Fibroblast of skin of back (primary cell): ENCODE measurements around the gene COMP.
"Not testable (repeated sequence)": the region's sequence is repeated elsewhere in the genome, so short reads cannot be mapped to it uniquely, and the experiment has no call there.

ENCODE experiments used
- DNase-seq: peaks from one replicate; pipeline ENCODE4 v3.0.0-alpha.2; 2013

The COMP gene

GRCh38 chr19:18745012-18745735 is 45.9 kb downstream of the COMP start:
- DNase-seq: no peak

GRCh38 chr19:18743784-18744418 is 47.2 kb downstream of the COMP start:
- no peak for DNase-seq

DNA sequence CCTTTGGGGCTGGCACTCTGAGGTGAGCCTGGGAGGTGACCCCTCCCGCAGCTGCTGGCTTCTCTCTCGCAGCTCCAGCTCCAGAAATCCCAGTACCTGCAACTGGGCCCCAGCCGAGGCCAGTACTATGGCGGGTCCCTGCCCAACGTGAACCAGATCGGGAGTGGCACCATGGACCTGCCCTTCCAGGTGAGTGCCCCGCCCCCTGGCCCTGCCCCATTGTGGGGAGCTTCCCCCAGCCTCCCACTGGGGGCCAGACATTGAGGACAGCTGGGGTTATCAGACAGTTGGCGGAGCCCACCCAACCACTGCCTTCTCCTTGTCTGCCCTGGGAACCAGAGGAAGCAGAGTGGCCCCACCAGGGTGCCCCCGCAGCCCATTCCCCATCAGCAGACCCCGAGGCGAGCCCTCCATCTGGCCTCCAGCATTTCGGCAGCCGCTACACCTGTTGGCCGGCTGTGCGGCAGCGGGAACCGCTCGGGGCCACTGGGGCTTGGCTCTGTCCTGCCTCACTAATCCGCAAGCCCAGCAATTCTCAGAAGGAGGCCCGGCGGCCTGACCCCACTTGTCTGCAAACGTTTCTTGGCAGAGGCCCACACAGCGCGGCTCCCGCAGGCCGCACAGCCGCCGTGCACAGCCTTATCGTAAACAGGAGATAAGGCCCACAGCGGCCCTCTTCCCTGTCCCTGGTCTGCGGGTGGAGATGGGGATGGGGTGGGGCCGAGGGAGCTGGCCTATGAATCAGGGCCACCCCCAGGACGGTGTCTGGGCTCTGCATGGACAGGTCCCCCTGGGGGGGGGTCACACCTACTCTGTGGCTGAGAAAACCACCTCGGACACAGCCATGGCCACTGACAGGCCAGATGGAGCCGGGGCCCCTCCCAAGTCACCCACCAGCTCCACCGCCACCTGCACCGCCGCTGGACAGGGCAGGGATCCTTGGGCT is 48.0 kb downstream of the COMP start:
- DNase-seq: no peak

GRCh38 chr19:18742324-18742723 is 48.8 kb downstream of the COMP start:
- DNase-seq: no peak

- no peak for DNase-seq
Measured at GRCh38 chr19:18741124-18742121, 49.7 kb downstream of the COMP start.

DNA sequence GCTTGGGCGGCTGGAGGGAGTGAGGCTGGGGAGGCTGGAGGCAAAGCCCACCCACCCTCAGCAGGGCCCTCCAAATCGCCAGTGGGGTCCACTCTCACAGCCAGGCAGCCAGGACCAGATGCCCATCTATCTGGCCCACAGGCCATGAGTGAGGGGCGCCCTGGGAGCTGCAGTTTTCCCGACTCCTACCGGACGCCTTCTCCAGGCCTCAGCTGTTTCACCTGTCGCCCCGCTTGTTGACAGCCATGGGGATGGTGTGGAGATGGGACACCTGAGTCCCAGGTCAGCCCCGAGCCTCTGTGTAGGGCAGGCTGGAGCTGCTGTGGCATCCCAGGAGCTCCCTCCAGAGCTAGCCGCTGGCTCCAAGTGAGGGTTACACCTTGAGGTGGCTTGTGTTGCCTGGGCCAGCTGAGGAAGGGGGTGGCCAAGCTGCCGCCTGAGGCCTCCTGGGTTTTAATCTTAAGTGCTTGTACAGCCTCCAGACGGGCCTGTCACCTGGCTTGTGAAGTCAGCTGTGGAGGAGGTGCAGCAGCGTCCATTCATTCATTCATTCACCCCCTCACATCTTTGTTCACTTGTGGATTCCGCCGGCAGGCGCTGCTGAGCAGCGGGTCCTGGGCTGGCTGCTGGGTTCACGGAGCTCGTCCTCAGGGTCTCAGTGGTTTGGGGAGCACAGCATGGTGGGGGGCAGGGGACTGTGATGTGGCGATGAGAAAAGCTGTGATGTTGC is 52.0 kb downstream of the COMP start:
- DNase-seq: no peak

GRCh38 chr19:18737954-18738351 is 53.2 kb downstream of the COMP start:
- no peak for DNase-seq

DNA sequence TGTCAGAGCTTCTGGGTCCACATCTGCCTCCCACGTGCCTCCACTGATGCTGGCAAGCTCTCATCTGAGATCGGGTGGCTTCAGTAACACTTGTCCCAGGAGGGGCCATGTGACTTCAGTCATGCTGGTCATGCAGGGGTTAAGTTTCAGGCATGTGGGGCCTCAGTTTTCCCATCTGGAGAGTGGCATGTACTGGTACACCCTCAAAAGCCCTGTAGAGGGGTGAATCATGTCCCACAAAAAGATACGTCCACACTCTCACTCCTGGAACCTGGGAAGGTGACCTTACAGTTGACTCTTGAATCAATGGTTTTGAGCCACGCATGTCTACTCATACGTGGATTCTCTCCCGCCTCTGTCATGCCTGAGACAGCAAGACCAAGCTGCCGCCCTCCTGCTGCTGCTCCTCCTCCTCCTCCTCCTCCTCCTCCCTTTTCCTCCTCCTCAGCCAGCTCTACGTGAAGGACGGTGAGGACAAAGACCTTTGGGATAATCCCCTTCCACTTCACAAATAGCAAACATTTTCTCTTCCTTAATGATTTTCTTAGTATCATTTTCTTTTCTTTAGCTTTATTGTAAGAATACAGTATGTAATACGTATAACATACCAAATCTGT is 53.7 kb downstream of the COMP start:
- DNase-seq: no peak

GRCh38 chr19:18736415-18737336 is 54.4 kb downstream of the COMP start:
- DNase-seq: no peak

DNA sequence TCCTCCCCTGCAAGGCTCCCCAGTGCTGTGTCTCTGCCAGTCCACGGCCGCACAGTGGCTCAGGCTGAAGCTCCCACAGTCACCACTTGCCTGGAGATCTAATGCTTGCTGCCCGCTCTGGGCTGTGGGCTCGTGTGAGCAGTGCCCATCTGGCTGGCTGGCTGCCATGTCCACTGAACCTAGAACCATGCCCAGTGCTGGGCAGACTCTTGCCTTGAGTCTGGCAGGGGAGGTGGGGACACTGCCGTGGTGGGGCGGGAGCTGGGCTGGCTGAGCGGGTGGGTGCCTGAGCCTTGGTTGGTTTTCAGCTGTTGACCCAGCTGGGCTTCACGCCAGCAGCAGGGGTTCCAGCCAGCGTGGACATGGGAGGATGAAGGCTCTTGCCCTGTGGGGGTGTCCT is 55.4 kb downstream of the COMP start:
- DNase-seq: no peak

GRCh38 chr19:18735324-18735723 is 55.8 kb downstream of the COMP start:
- no peak for DNase-seq

- DNase-seq: not testable (repeated sequence)
Measured at GRCh38 chr19:18733762-18734332, 57.3 kb downstream of the COMP start.

GRCh38 chr19:18733196-18733647 is 57.9 kb downstream of the COMP start:
- DNase-seq: peak; percentile 41
